Measurements from ENCODE around the gene OR11H6. TPM values are rescaled to one million over a fixed set of nuclear protein-coding genes. Genes with fewer than 3 reads are reported as not detected.
"Not testable (repeated sequence)": the region's sequence is repeated elsewhere in the genome, so short reads cannot be mapped to it uniquely, and the experiment has no call there.

OR11H6 gene, protein sequence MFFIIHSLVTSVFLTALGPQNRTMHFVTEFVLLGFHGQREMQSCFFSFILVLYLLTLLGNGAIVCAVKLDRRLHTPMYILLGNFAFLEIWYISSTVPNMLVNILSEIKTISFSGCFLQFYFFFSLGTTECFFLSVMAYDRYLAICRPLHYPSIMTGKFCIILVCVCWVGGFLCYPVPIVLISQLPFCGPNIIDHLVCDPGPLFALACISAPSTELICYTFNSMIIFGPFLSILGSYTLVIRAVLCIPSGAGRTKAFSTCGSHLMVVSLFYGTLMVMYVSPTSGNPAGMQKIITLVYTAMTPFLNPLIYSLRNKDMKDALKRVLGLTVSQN
- total RNA-seq: not detected

DNA sequence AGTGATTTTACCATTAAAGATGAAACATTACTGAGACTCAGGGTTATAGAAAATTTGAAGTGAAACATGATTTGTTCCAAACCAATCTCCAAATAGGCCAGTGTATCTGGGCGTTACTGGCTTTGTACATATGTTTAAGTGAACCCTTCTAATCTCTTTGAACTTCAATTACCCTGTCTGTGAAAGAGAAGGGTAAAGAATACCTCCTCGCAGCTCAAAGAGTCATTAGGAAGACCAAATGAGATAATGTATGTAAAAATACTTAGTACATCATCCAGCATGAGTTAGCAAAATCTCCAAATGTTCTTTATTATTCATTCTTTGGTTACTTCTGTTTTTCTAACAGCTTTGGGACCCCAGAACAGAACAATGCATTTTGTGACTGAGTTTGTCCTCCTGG is at the start of gene OR11H6:
Gene OR11H6 (plus strand): TSS at position 301 of the 400 bp plus-strand sequence. CDS start 0 bp downstream, at position 301.
- no peak for DNase-seq (ENCODE audit: low spot score)

DNA sequence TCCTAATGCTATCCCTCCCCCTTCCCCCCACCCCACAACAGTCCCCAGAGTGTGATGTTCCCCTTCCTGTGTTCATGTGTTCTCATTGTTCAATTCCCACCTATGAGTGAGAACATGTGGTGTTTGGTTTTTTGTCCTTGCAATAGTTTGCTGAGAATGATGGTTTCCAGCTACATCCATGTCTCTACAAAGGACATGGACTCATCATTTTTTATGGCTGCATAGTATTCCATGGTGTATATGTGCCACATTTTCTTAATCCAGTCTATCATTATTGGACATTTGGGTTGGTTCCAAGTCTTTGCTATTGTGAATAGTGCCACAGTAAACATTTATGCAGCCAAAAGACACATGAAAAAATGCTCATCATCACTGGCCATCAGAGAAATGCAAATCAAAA is 49.3 kb upstream of the OR11H6 start:
- DNase-seq (ENCODE audit: low spot score): not testable (repeated sequence)

DNA sequence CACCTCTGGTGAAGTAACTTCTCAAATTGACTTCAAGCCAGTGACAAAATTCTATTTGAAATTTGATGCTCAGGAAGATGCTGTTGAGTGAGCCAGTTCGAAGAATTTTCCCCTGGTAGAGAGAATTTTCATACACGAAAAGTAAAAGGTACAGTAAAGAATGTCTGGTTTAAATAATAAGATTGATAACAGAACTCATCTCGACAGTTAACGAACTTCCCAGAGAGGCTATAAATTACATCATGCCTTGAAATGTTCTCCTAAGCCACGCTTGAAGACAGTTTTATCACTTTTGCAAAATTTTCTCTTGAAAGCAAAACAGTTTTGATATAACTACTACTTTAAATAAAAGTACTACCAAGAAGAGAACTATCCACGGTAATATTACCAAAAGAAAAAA is 47.2 kb upstream of the OR11H6 start:
- no peak for DNase-seq (ENCODE audit: low spot score)

DNA sequence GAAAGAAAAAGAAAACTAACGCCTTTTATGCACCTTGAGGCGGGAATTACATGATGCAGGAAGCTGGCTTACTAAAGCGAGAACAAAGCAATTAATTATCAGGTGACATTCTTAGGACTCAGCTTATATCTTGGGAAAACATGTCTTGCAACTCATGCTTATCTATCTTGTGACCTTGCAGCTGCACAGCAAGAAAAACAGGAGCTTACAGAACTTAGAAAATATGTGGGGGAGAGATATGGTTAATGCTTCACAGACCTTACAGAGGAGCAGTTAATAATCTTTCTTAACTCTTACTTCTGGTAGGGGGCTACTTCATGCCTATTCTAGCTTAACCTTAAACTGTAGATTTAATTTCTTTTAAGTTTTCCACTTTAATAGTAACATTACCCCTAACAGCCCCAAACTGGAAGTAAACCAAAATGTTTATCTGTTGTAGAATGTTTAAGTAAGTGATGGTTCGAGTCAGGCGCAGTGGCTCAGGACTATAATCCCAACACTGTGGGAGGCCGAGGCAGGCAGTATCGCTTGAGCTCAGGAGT is 46.0 kb upstream of the OR11H6 start:
- DNase-seq (ENCODE audit: low spot score): no peak

DNA sequence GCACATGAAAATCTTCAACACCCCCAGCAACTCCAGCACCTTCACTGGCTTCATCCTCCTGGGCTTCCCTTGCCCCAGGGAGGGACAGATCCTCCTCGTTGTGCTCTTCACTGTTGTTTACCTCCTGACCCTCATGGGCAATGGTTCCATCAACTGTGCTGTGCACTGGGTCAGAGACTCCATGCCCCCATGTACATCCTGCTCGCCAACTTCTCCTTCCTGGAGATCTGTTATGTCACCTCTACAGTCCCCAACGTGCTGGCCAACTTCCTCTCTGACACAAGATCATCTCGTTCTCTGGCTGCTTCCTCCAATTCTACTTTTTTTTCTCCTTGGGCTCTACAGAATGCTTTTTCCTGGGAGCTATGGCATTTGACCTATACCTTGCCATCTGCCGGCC is 44.3 kb upstream of the OR11H6 start:
- no peak for DNase-seq (ENCODE audit: low spot score)

DNA sequence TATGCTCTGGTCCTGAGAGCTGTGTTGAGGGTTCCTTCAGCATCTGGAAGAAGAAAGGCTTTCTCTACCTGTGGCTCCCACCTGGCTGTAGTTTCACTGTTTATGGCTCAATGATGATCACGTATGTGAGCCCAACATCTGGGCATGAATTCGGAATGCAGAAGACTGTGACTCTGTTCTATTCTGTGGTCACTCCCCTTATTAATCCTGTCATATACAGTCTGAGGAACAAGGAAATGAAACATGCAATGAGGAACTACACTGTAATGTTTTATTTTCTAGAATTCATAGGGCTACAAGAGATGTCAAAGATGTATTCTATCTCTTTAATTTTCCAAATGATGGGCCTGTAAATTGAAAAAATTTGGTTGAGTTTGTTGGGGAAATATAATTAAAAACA is 43.6 kb upstream of the OR11H6 start:
- no peak for DNase-seq (ENCODE audit: low spot score)

DNA sequence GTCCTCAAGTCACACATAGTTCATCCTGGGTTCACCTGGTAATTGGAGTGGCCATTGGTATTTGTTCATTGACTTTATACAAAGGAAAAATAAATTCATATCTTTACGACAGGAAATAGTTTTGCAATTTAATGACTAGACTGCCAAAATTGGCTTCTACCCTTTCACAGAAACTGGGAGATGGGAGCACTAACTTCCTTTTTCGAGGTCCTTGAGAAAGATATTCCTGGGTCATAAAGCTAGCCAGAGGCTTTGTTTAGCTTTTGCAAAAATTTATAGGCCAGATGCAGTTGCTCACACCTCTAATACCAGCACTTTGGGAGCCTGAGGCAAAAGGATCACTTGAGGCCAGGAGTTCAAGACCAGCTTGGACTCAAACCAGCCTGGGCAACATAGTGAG is 43.0 kb upstream of the OR11H6 start:
- no peak for DNase-seq (ENCODE audit: low spot score)

DNA sequence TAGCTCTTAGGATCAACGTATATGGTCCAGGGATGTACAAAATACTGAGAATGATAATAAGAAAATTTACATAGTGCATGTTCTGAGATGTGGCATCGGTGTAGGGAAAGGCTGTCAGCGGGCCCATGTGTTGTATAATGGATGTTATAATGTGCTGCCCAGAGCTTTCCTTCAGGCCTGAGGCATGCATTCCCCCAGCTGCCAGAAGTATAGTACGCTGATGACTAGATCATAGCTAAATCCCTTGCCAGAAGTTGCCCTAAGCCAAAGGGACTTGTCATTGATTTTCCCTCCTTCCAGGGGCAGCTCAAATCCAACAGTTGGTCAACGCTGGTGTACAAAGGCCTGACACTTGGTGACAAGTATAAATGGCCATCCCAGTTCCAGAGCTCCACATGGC is 39.3 kb upstream of the OR11H6 start:
- no peak for DNase-seq (ENCODE audit: low spot score)

DNA sequence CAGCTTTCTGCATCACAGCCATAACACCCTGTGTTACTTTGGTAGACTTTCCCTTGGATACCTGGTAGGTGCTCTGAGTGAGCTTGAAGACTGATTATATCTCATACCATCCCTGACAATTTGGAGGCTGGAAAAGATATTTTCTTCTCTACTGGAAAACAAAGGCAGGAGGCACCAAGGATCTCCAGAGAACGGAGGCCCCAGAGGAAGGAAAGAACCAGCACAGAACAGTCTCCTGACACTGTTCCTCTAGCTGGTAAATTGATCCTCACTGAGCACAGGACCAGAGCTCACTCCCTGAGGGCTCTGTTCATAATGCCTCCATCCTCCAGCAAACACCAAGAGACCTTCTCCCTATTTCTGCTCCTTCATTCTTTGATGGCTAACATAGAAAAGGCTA is 32.9 kb upstream of the OR11H6 start, which contains the start of gene OR11G2:
Gene OR11G2 (plus strand): TSS at position 301 of the 400 bp plus-strand sequence. CDS start 6,542 bp downstream, outside the sequence.
- DNase-seq (ENCODE audit: low spot score): no peak

DNA sequence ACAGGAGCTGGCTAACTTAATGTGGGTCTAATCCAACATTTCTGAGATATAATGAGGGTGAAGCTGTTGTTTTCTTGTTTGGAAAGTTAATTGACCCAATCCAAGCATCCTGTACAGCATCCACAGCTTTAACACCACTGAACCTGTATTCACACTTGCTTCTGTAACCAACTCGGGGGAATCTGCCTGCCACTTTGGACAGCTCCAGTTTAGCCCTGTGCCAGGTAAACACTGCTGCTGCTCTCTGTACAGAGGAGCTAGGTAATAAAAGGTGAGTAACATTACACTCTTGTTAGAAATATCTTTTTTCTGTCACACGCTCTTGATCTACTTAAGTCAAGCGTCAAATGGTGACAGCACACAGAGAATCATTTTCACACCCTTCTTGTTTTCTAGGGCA is 32.1 kb upstream of the OR11H6 start:
- no peak for DNase-seq (ENCODE audit: low spot score)

DNA sequence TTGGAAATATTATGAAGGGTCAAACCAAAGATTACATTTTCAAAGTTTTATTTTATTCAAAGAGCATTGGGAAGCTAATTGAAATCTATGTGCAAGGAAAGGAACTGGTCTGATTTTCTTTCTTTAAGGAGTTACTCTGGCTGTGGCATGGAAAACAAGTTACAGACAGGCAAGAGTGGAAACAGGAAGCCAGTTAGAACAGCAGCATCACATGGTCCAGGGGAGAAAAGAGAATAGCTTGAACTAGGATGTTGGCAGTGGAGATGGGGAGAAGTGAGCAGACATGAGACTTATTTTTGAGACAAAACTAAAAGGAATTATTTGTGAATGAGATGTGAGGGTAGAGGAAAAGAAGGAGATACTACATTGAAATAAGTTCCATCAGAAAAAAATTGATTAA is 29.4 kb upstream of the OR11H6 start:
- DNase-seq (ENCODE audit: low spot score): no peak

DNA sequence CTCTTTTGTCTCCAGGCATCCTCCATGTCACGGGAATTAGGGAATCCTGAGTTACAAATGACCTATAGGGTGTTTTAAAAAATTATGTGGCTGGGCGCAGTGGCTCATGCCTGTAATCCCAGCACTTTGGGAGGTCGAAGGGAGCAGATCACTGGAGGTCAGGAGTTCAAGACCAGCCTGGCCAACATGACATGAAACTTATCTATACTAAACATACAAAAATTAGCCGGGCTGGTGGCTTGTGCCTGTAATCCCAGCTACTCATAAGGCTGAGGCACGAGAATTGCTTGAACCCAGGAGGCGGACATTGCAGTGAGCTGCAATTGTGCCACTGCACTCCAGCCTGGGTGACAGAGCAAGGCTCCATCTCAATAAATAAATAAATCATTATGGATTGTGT is 28.3 kb upstream of the OR11H6 start:
- DNase-seq (ENCODE audit: low spot score): not testable (repeated sequence)

DNA sequence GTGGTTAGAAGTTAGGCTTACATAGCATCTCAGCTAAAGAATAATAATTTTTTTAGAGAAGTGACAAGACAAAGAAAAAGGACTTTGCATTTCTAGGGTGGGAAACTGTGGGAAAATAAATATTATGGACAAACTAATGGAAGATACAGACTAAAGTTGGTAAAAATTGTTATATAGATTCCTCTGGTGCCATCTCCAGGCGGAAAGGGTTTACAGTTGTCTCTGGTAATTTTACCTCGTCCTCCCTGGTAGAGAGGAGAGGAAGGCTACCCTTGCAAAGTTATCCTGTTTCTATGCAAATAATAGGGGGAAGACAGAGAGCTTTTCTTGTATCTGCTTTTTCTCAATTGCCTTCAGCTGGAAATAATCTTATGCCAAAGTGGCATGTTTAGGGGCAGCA is 27.6 kb upstream of the OR11H6 start:
- no peak for DNase-seq (ENCODE audit: low spot score)

DNA sequence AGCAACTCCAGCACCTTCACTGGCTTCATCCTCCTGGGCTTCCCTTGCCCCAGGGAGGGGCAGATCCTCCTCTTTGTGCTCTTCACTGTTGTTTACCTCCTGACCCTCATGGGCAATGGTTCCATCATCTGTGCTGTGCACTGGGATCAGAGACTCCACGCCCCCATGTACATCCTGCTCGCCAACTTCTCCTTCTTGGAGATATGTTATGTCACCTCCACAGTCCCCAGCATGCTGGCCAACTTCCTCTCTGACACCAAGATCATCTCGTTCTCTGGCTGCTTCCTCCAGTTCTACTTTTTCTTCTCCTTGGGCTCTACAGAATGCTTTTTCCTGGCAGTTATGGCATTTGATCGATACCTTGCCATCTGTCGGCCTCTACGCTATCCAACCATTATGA is 26.1 kb upstream of the OR11H6 start:
- no peak for DNase-seq (ENCODE audit: low spot score)

DNA sequence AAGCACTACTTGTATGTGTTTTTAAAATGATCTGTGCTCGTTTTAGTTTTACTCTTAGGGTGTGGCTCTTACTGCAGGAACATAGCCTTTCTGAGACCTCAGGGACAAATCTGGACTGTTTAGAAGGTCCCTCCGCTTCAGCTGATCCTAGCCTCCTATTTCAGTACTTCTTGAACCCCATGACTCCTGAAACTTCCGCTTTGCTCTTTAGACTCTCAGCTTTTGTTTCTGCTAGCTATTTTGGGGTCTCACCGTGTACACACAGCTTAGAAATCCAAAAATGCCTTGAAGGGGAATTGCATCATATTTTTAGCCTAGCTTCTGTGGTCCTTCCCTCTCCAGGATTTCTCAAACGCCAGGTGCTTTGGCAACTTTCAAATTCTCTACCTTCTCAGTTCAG is 24.5 kb upstream of the OR11H6 start:
- no peak for DNase-seq (ENCODE audit: low spot score)

DNA sequence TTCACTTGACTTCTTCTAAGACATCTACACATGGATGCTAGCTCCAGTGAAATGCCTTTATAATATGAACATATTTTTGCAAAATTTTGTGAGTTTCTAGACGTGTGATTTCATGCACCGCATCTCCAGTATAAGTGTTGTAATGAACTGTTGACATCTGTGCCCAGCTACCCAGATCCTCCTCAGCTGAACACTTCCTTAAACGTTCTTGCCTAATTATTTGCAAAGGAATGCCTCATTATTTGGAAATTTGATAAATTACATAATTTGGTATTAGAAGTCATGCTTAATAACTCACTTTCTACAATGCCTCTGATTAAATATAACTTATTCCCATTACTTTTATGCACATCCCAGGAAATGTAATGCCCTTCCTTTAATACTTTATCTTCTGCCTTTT is 18.8 kb upstream of the OR11H6 start:
- DNase-seq (ENCODE audit: low spot score): no peak

DNA sequence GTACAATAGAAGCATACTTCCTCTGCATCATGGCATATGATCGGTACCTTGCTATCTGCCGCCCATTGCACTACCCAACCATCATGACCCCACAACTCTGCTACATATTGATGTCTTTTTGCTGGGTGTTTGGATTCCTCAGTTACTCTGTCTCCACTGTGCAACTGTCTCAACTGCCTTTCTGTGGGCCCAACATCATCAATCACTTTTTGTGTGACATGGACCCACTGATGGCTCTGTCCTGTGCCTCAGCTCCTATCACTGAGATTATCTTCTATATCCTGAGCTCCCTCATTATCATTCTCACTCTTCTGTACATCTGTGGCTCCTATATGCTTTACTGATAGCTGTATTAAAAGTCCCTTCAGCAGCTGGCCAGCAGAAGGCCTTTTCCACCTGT is 13.9 kb upstream of the OR11H6 start:
- DNase-seq (ENCODE audit: low spot score): no peak

DNA sequence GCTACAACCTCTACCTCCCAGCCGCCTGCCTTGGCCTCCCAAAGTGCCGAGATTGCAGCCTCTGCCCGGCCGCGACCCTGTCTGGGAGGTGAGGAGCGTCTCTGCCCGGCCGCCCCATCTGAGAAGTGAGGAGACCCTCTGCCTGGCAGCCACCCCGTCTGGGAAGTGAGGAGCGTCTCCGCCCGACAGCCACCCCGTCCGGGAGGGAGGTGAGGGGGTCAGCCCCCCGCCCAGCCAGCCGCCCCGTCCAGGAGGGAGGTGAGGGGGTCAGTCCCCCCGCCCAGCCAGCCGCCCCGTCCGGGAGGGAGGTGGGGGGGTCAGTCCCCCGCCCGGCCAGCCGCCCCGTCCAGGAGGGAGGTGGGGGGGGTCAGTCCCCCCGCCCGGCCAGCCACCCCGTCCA is 11.1 kb upstream of the OR11H6 start:
- DNase-seq (ENCODE audit: low spot score): not testable (repeated sequence)

DNA sequence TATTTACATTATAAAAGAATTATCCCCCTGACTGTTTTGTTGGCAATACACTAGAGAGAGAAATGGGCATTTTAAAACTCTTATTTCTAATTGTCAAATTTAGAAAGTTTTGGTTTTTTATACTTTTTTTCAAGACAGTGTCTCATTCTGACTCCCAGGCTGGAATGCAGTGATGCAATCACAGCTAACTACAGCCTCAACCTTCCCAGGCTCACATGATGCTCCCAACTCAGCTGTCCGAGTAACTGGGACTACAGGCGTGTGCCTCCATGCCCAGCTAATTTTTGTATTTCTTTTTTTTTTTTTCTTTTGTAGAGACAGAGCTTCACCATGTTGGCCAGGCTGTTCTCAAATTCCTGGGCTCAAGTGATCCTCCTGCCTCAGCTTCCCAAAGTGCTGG is 8.3 kb upstream of the OR11H6 start:
- no peak for DNase-seq (ENCODE audit: low spot score)

DNA sequence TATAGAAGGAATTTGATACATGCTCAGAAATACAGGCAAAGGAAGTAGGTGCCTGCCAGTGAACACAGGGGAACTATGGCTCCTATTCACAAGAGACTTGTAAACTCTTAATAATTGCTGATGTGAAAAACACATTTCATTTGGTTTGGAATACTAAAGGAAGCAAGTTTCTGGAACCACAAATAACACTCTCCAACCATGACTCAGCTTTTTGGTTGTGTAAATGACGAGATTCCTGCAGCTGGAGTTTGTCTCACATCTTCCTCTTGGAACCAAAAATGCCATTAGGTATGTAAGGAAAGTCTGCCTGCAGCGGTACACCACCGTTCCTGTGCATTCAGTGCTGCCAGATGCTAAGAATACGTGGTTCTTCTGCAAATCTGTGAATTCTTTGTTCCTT is 4.5 kb upstream of the OR11H6 start:
- DNase-seq (ENCODE audit: low spot score): no peak

DNA sequence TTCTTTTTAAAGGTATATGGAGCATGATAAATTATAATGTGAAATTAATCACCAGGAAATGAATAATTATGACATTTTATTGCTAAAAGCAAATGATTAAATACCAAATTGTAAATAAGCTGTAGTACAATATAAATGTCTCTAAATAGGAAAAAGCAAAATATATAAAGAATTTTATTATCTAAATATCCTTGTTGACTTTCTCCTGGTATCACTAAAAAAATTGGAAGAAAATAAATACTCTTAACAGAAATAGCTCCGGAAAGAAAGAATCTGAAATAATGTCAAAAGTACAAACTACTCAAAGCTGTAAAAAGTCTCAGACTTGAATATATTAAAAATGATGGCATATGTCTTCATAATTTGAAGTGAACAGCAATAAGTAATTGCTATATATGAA is 5.2 kb downstream of the OR11H6 start, which contains the start of gene OR11H7:
Gene OR11H7 (plus strand): TSS at position 301 of the 400 bp plus-strand sequence.
- DNase-seq (ENCODE audit: low spot score): no peak

DNA sequence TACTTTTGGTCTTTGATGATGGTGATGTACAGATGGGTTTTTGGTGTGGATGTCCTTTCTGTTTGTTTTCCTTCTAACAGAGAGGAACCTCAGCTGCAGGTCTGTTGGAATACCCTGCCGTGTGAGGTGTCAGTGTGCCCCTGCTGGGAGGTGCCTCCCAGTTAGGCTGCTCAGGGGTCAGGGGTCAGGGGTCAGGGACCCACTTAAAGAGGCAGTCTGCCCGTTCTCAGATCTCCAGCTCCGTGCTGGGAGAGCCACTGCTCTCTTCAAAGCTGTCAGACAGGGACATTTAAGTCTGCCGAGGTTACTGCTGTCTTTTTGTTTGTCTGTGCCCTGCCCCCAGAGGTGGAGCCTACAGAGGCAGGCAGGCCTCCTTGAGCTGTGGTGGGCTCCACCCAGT is 11.9 kb downstream of the OR11H6 start:
- not testable (repeated sequence) for DNase-seq (ENCODE audit: low spot score)

DNA sequence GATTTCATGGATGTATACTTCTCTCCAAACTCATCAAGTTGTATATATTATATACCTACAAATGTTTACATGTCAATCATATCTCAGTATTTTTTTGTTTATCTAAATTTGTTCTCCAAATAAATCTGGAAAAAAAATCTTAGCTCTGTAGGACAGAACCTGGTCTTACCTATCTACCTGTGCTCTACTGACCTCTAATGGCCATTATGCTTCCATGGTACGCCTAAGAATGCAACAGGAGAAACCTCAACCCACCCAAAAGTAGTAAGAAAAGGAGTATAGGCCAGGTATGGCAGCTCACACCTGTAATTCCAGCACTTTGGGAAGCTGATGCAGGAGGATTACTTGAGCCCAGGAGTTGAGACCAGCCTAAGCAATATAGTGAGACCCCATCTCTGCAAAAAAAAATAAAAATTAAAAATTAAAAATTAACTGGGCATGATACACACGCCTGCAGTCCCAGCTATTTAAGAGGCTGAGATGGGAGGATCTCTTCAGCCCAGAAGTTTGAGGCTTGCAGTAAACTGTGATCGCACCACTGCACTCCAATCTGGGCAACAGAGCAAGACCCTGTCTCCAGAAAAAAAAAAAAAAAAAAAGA is 24.2 kb downstream of the OR11H6 start:
- no peak for DNase-seq (ENCODE audit: low spot score)

Data from mucosa of gallbladder (tissue), 1 donor.